ENCODE results near the gene WDR75. TPM values are rescaled to one million over a fixed set of nuclear protein-coding genes. Genes with fewer than 3 reads are reported as not detected.

Gene WDR75
- total RNA-seq, 1 experiment from 2014 or later, result 70.2 TPM

DNA sequence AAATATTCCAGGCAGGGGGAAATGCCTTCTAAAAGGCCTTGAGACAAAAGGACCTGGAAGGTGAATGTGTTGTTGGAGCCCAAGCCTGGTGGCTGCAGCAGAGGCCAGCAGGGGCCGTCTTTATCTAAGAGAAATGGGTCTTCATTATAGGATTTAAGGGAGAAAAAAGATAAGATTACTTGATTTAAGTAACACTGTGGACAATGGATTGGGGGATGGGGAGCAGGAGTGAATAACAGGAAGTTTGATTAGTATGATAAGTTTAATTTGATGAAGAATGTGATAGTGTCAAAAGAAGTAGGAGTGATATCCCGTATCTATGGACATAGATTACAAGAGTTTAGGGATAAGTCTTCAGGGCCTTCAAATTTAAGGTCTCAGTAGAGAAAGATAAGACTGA lies 64.2 kb downstream of the WDR75 start:
- CTCF ChIA-PET, result no interaction called here

More for the DNA sequence above, 64.2 kb downstream of the WDR75 start:
- Histone ChIP-seq H3K4me2 (ENCODE audit: low read length) (no peak overlapping the region), H3K9me3 (ENCODE audit: control insufficient read depth in 1 of 2, insufficient read depth in 1 of 2, low read depth in 1 of 2, low read length in 2 of 2) (no peaks in the 10 kb centered on the region), H2AFZ (ENCODE audit: low read depth, low read length, poor library complexity, severe bottlenecking) (peak overlapping the region; percentile 60), H3K36me3 (ENCODE audit: control insufficient read depth in 1 of 2, insufficient read depth in 2 of 2, low read length in 2 of 2) (no peaks in the 10 kb centered on the region), H3K79me2 (ENCODE audit: insufficient read depth, low read length) (no peaks in the 10 kb centered on the region), H3K4me1 (ENCODE audit: control insufficient read depth in 1 of 2, insufficient read depth in 2 of 2, low read length in 2 of 2) (peaks cover 0 to 8% of the 10 kb centered on the region in 2 experiments; a peak in 2 of 4 replicates), H3K27me3 (ENCODE audit: insufficient read depth, low read length) (no peaks in the 10 kb centered on the region), H3K9me2 (ENCODE audit: insufficient read depth) (no peaks in the 10 kb centered on the region), H3K9ac (ENCODE audit: low read length) (no peak overlapping the region), H4K20me1 (ENCODE audit: insufficient read depth) (no peaks in the 10 kb centered on the region), H3K27ac (ENCODE audit: low read depth, low read length) (no peak overlapping the region), H3K4me3 (replicated peaks in 1 of 2; ENCODE audit: low read depth in 1 of 2, low read length in 2 of 2) (no peak overlapping the region)
- ChIA-PET RAD21 (ENCODE audit: low non-redundant PET in 1 of 2, low total read pairs in 2 of 2, uncharacterized antibody in 2 of 2, unreplicated experiment in 2 of 2) (no interaction called here), POLR2A (no interaction called here)
- ATAC-seq (no peak), DNase-seq (ENCODE audit: low read depth, low spot score) (no peak)
- intact Hi-C loops (cut with micrococcal nuclease), result no loop called here
- no TSS peak for BruUV-seq (replicated peaks)
- TF ChIP-seq ZBTB33 (IDR thresholded peaks at IDR 0.05; ENCODE audit: extremely low read depth, insufficient replicate concordance, low read length), result no peak
- no peak for TF ChIP-seq YY1 (IDR thresholded peaks at IDR 0.05; ENCODE audit: extremely low read depth, insufficient replicate concordance, low read depth, low read length)
- no peak for TF ChIP-seq EGR1 (IDR thresholded peaks at IDR 0.05; ENCODE audit: low read depth)
- TF ChIP-seq EZH2 (IDR thresholded peaks at IDR 0.05), result no peak
- TF ChIP-seq POLR2AphosphoS5 (IDR thresholded peaks at IDR 0.05; ENCODE audit: low read depth, low read length), result no peak
- TF ChIP-seq CEBPB (IDR thresholded peaks at IDR 0.05; ENCODE audit: low read depth), result no peak
- TF ChIP-seq POLR2A (IDR thresholded peaks at IDR 0.05; ENCODE audit: borderline replicate concordance, extremely low read depth, insufficient read depth, insufficient read length), result no peak
- TF ChIP-seq ZFX (IDR thresholded peaks at IDR 0.05), result no peak
- no peak for TF ChIP-seq SP1 (IDR thresholded peaks at IDR 0.05; ENCODE audit: low read depth)
- TF ChIP-seq, protein P1, sequence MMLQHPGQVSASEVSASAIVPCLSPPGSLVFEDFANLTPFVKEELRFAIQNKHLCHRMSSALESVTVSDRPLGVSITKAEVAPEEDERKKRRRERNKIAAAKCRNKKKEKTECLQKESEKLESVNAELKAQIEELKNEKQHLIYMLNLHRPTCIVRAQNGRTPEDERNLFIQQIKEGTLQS (IDR thresholded peaks at IDR 0.05), result no peak
- TF ChIP-seq SIN3A (IDR thresholded peaks at IDR 0.05; ENCODE audit: low read depth), result no peak
- TF ChIP-seq, protein P2, sequence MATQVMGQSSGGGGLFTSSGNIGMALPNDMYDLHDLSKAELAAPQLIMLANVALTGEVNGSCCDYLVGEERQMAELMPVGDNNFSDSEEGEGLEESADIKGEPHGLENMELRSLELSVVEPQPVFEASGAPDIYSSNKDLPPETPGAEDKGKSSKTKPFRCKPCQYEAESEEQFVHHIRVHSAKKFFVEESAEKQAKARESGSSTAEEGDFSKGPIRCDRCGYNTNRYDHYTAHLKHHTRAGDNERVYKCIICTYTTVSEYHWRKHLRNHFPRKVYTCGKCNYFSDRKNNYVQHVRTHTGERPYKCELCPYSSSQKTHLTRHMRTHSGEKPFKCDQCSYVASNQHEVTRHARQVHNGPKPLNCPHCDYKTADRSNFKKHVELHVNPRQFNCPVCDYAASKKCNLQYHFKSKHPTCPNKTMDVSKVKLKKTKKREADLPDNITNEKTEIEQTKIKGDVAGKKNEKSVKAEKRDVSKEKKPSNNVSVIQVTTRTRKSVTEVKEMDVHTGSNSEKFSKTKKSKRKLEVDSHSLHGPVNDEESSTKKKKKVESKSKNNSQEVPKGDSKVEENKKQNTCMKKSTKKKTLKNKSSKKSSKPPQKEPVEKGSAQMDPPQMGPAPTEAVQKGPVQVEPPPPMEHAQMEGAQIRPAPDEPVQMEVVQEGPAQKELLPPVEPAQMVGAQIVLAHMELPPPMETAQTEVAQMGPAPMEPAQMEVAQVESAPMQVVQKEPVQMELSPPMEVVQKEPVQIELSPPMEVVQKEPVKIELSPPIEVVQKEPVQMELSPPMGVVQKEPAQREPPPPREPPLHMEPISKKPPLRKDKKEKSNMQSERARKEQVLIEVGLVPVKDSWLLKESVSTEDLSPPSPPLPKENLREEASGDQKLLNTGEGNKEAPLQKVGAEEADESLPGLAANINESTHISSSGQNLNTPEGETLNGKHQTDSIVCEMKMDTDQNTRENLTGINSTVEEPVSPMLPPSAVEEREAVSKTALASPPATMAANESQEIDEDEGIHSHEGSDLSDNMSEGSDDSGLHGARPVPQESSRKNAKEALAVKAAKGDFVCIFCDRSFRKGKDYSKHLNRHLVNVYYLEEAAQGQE (IDR thresholded peaks at IDR 0.05; ENCODE audit: low read depth), result no peak
